Spleen (tissue), 11 donors: ENCODE measurements around the gene PLA2G2F. TPM values are rescaled to one million over a fixed set of nuclear protein-coding genes. Genes with fewer than 3 reads are reported as not detected.

Experiments
- DNase-seq: peaks from one replicate; pipeline ENCODE4 v3.0.0-alpha.2; 2020
- H3K27ac ChIP-seq, 8 donors: fragments of 200-600 bp; sonication (generic) in 7 of 8; 1 replicate in 4 of 8; 2 replicates in 4 of 8; pipeline versions ENCODE4 v1.5.0 to v1.8.0; 2016 to 2021; ENCODE audit warnings: inconsistent platforms in 4 of 8, mild to moderate bottlenecking in 4 of 8, moderate library complexity in 1 of 8
- H3K27me3 ChIP-seq, 7 donors: fragments of 200-600 bp; sonication (generic) in 6 of 7; replicated peaks in 1 of 7; 1 replicate in 4 of 7; 2 replicates in 3 of 7; pipeline versions ENCODE4 v1.5.0 to v1.8.0; 2016 to 2021; ENCODE audit warnings: inconsistent platforms in 3 of 7, mild to moderate bottlenecking in 1 of 7
- H3K36me3 ChIP-seq, 6 donors: fragments of 200-600 bp; sonication (generic) in 5 of 6; 1 replicate in 4 of 6; 2 replicates in 2 of 6; pipeline versions ENCODE4 v1.5.0 to v1.8.0; 2016 to 2021; ENCODE audit warnings: inconsistent platforms in 2 of 6
- H3K4me1 ChIP-seq, 6 donors: fragments of 200-600 bp; sonication (generic) in 5 of 6; 1 replicate in 3 of 6; 2 replicates in 3 of 6; pipeline versions ENCODE4 v1.5.0 to v1.8.0; 2016 to 2021; ENCODE audit warnings: inconsistent platforms in 3 of 6
- H3K4me3 ChIP-seq, 8 donors: fragments of 200-600 bp; sonication (generic) in 7 of 8; 1 replicate in 4 of 8; 2 replicates in 4 of 8; pipeline versions ENCODE4 v1.5.0 to v1.8.0; 2016 to 2021; ENCODE audit warnings: inconsistent platforms in 4 of 8, mild to moderate bottlenecking in 4 of 8, moderate library complexity in 2 of 8
- H3K9me3 ChIP-seq, 8 donors: fragments of 200-600 bp; sonication (generic) in 7 of 8; 1 replicate in 4 of 8; 2 replicates in 4 of 8; pipeline versions ENCODE4 v1.5.0 to v1.8.0; 2016 to 2021; ENCODE audit warnings: inconsistent platforms in 4 of 8
- POLR2A ChIP-seq, 3 donors: fragments of 450-650 bp; IDR thresholded peaks; one replicate each; pipeline ENCODE4 v1.5.1; 2017; ENCODE audit warnings: antibody characterized with exemption in 3 of 3, mild to moderate bottlenecking in 1 of 3
- POLR2AphosphoS5 ChIP-seq, 3 donors: sonication (generic); formaldehyde crosslinking; IDR thresholded peaks; one replicate each; pipeline ENCODE4 v1.5.1; 2017; ENCODE audit warnings: antibody characterized with exemption in 3 of 3
- WGBS, 5 donors: extraction: QIAGEN DNeasy Blood & Tissue Kit in 3 of 5; methylation state at CpG; one replicate each; pipeline versions ENCODE4 v1.1.5 to v1.1.7; 2013 to 2018; 5-methylcytosine and 5-hydroxymethylcytosine counted together
- intact Hi-C: fragments of 100-400 bp; cut with DNase I; formaldehyde crosslinking; loops from one replicate; pipeline ENCODE4 v1.15.0; 2023; ENCODE audit warnings: low total_unique reads
- polyA plus RNA-seq, 3 donors: library from polyadenylated mRNA; stranded (reverse); fragments of 200-250 nt; gene quantifications; one replicate each; pipeline ENCODE4 v1.2.1, GENCODE V29; 2013
- total RNA-seq, 7 donors: library from RNA; depleted of rRNA in 3 of 7; stranded (reverse); fragments of >200 nt in 3 of 7; fragmentation: NEBNext Ultra II Directional in 4 of 7; extraction: Animal tissue kit (Norgen Biotek cat#: 25700) in 4 of 7; gene quantifications; one replicate each; pipeline versions ENCODE4 v1.1.0 to v1.2.1, GENCODE V29; 2016 to 2021
- TF ChIP-seq, protein P1 (sequence below), 11 experiments: fragments of 200-600 bp in 7 of 11; fragments of 450-650 bp in 4 of 11; sonication (generic) in 4 of 11; IDR thresholded peaks in 8 of 11; conservative IDR thresholded peaks in 3 of 11; 1 replicate in 7 of 11; 2 replicates in 4 of 11; pipeline versions ENCODE4 v1.4.0 to v1.8.0; 2016 to 2021; ENCODE audit warnings: antibody characterized with exemption in 11 of 11, inconsistent platforms in 4 of 11, mild to moderate bottlenecking in 1 of 11
- donor health status: healthy with polysubstance abuse.
- donor health status: DM: no; HTN: no; CAD: no; lungs with moderate emphysema.
- donor health status: DM: no; HTN: no; CAD: no.
- donor health status: Bipolar disorder and iron deficiency.
- donor health status: healthy.
- donor health status: DM: no; HTN: no; CAD: no.
- donor health status: DM: yes; HTN: yes; CAD: no.

The PLA2G2F gene
- total and polyA plus RNA-seq, 10 donors: not detected

GRCh38 chr1:20093303-20093702 is 45.8 kb upstream of the PLA2G2F start:
- Histone ChIP-seq H3K9me3 (no peaks in the 10 kb centered on the region), H3K27me3 (no peaks in the 10 kb centered on the region), H3K27ac (no peak overlapping the region), H3K4me3 (no peak overlapping the region), H3K4me1 (no peaks in the 10 kb centered on the region), H3K36me3 (no peaks in the 10 kb centered on the region)
- WGBS, 5 donors: 89 to 91% (median 90%) methylated on average over 5 of the region's 5 CpGs
- intact Hi-C loops: no loop called here
- TF ChIP-seq, protein P1, sequence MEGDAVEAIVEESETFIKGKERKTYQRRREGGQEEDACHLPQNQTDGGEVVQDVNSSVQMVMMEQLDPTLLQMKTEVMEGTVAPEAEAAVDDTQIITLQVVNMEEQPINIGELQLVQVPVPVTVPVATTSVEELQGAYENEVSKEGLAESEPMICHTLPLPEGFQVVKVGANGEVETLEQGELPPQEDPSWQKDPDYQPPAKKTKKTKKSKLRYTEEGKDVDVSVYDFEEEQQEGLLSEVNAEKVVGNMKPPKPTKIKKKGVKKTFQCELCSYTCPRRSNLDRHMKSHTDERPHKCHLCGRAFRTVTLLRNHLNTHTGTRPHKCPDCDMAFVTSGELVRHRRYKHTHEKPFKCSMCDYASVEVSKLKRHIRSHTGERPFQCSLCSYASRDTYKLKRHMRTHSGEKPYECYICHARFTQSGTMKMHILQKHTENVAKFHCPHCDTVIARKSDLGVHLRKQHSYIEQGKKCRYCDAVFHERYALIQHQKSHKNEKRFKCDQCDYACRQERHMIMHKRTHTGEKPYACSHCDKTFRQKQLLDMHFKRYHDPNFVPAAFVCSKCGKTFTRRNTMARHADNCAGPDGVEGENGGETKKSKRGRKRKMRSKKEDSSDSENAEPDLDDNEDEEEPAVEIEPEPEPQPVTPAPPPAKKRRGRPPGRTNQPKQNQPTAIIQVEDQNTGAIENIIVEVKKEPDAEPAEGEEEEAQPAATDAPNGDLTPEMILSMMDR (IDR thresholded peaks at IDR 0.05 in 8 of 11, conservative IDR thresholded peaks at IDR 0.05 in 3 of 11): no peak
- no peak for TF ChIP-seq POLR2AphosphoS5 (IDR thresholded peaks at IDR 0.05)
- TF ChIP-seq POLR2A (IDR thresholded peaks at IDR 0.05): no peak
- DNase-seq: no peak

- TF ChIP-seq POLR2A (IDR thresholded peaks at IDR 0.05) (no peak), POLR2AphosphoS5 (IDR thresholded peaks at IDR 0.05) (no peak)
- TF ChIP-seq, protein P1 (IDR thresholded peaks at IDR 0.05 in 8 of 11, conservative IDR thresholded peaks at IDR 0.05 in 3 of 11): no peak
- Histone ChIP-seq H3K4me3 (no peak overlapping the region), H3K36me3 (no peaks in the 10 kb centered on the region), H3K27me3 (no peaks in the 10 kb centered on the region), H3K9me3 (no peaks in the 10 kb centered on the region), H3K27ac (no peak overlapping the region), H3K4me1 (no peaks in the 10 kb centered on the region)
- WGBS, 5 donors: 76 to 88% (median 83%) methylated on average over 5 of the region's 5 CpGs
- DNase-seq: no peak
- intact Hi-C loops: no loop called here
Measured at GRCh38 chr1:20093940-20094391, 45.2 kb upstream of the PLA2G2F start.

- TF ChIP-seq, protein P1 (IDR thresholded peaks at IDR 0.05 in 8 of 11, conservative IDR thresholded peaks at IDR 0.05 in 3 of 11): no peak
- TF ChIP-seq POLR2AphosphoS5 (IDR thresholded peaks at IDR 0.05) (no peak), POLR2A (IDR thresholded peaks at IDR 0.05) (no peak)
- no peaks in the 10 kb centered on the region for H3K9me3 ChIP-seq
- DNase-seq: no peak
- peaks cover 0 to 3% (median 0%) of the 10 kb centered on the region in 7 donors for H3K27me3 ChIP-seq
- H3K27ac ChIP-seq: no peak overlapping the region
- peaks cover 0 to 3% (median under 1%) of the 10 kb centered on the region in 6 donors for H3K4me1 ChIP-seq
- H3K4me3 ChIP-seq: no peak overlapping the region
- intact Hi-C loops: no loop called here
- no peaks in the 10 kb centered on the region for H3K36me3 ChIP-seq
- WGBS, 5 donors: 73 to 81% (median 78%) methylated on average over 5 of the region's 5 CpGs
Measured at GRCh38 chr1:20095564-20096434, 43.3 kb upstream of the PLA2G2F start.

- H3K4me1 ChIP-seq: peaks cover 0 to 9% (median 3%) of the 10 kb centered on the region in 6 donors
- TF ChIP-seq POLR2AphosphoS5 (IDR thresholded peaks at IDR 0.05): no peak
- TF ChIP-seq POLR2A (IDR thresholded peaks at IDR 0.05): no peak
- TF ChIP-seq, protein P1 (IDR thresholded peaks at IDR 0.05 in 8 of 11, conservative IDR thresholded peaks at IDR 0.05 in 3 of 11): no peak
- no peak overlapping the region for H3K27ac ChIP-seq
- H3K27me3 ChIP-seq: peaks cover 0 to 5% (median 0%) of the 10 kb centered on the region in 7 donors
- no peaks in the 10 kb centered on the region for H3K9me3 ChIP-seq
- WGBS, 5 donors: 82 to 91% (median 83%) methylated on average over 7 of the region's 7 CpGs
- DNase-seq: no peak
- intact Hi-C loops: no loop called here
- H3K4me3 ChIP-seq: no peak overlapping the region
- H3K36me3 ChIP-seq: no peaks in the 10 kb centered on the region
Measured at GRCh38 chr1:20096840-20097447, 42.2 kb upstream of the PLA2G2F start.
